H9 (cell line): ENCODE data around the gene MYCN. TPM values are rescaled to one million over a fixed set of nuclear protein-coding genes. Genes with fewer than 3 reads are reported as not detected.

Source experiments
- DNase-seq: peaks from one replicate; pipeline ENCODE4 v3.0.0-alpha.2; 2017
- H2AFZ ChIP-seq: one replicate; pipeline ENCODE4 v1.6.1; 2013; ENCODE audit warnings: mild to moderate bottlenecking, low read length, control low read depth, moderate library complexity
- H2AK5ac ChIP-seq: 2 replicates; pipeline ENCODE4 v1.6.1; 2013; ENCODE audit warnings: low read length, control low read depth, mixed read lengths; ENCODE audit not compliant: insufficient read length
- H2BK120ac ChIP-seq: one replicate; pipeline ENCODE4 v1.6.1; 2013; ENCODE audit warnings: low read depth, mild to moderate bottlenecking, low read length, control low read depth, inconsistent platforms; ENCODE audit not compliant: poor library complexity, severe bottlenecking
- H2BK12ac ChIP-seq: 2 replicates; pipeline ENCODE4 v1.6.1; 2013; ENCODE audit warnings: low read length, control low read depth, mixed read lengths, low read depth; ENCODE audit not compliant: insufficient read length
- H2BK15ac ChIP-seq: 2 replicates; pipeline ENCODE4 v1.6.1; 2013; ENCODE audit warnings: low read depth, low read length, control low read depth
- H2BK20ac ChIP-seq: one replicate; pipeline ENCODE4 v1.6.1; 2013; ENCODE audit warnings: low read depth, mild to moderate bottlenecking, low read length, control low read depth, inconsistent platforms; ENCODE audit not compliant: poor library complexity, severe bottlenecking
- H2BK5ac ChIP-seq: 2 replicates; pipeline ENCODE4 v1.6.1; 2013; ENCODE audit warnings: low read length, control low read depth, mixed read lengths; ENCODE audit not compliant: insufficient read length
- H3K14ac ChIP-seq: 2 replicates; pipeline ENCODE4 v1.6.1; 2013; ENCODE audit warnings: low read length, control low read depth; ENCODE audit not compliant: insufficient read depth
- H3K18ac ChIP-seq: 2 replicates; pipeline ENCODE4 v1.6.1; 2013; ENCODE audit warnings: low read depth, mild to moderate bottlenecking, mixed read lengths, low read length, control low read depth; ENCODE audit not compliant: insufficient read length
- H3K23ac ChIP-seq: 2 replicates; pipeline ENCODE4 v1.6.1; 2013; ENCODE audit warnings: low read length, control low read depth, mixed read lengths, low read depth; ENCODE audit not compliant: insufficient read length
- H3K23me2 ChIP-seq: 2 replicates; pipeline ENCODE4 v1.6.1; 2013; ENCODE audit warnings: low read depth, mild to moderate bottlenecking, mixed read lengths, low read length, control low read depth; ENCODE audit not compliant: insufficient read length, poor library complexity, severe bottlenecking
- H3K27ac ChIP-seq: 2 replicates; pipeline ENCODE4 v1.5.1; 2013; ENCODE audit warnings: low read length, control low read depth, mixed read lengths, low read depth; ENCODE audit not compliant: insufficient read length
- H3K27me3 ChIP-seq: 2 replicates; pipeline ENCODE4 v1.6.1; 2013; ENCODE audit warnings: low read length, control low read depth, inconsistent platforms; ENCODE audit not compliant: insufficient read depth
- H3K4ac ChIP-seq: 2 replicates; pipeline ENCODE4 v1.6.1; 2013; ENCODE audit warnings: low read depth, mild to moderate bottlenecking, control low read depth, inconsistent platforms, low read length, moderate library complexity
- H3K4me1 ChIP-seq: 2 replicates; pipeline ENCODE4 v1.6.1; 2013; ENCODE audit warnings: low read length, control low read depth, inconsistent platforms; ENCODE audit not compliant: insufficient read depth
- H3K4me2 ChIP-seq: 2 replicates; pipeline ENCODE4 v1.6.1; 2013; ENCODE audit warnings: low read length, control low read depth, mixed read lengths; ENCODE audit not compliant: insufficient read length, insufficient read depth
- H3K56ac ChIP-seq: 2 replicates; pipeline ENCODE4 v1.6.1; 2013; ENCODE audit warnings: low read depth, mild to moderate bottlenecking, mixed read lengths, low read length, control low read depth; ENCODE audit not compliant: insufficient read length
- H3K79me1 ChIP-seq: 2 replicates; pipeline ENCODE4 v1.6.1; 2013; ENCODE audit warnings: low read depth, mild to moderate bottlenecking, moderate library complexity, low read length, control low read depth, inconsistent platforms; ENCODE audit not compliant: insufficient read depth, poor library complexity, severe bottlenecking
- H3K79me2 ChIP-seq: 2 replicates; pipeline ENCODE4 v1.6.1; 2013; ENCODE audit warnings: low read length, control low read depth, inconsistent platforms; ENCODE audit not compliant: insufficient read depth
- H3K9ac ChIP-seq: 2 replicates; pipeline ENCODE4 v1.6.1; 2013; ENCODE audit warnings: low read length, control low read depth, mixed read lengths; ENCODE audit not compliant: insufficient read length; ENCODE audit errors: extremely low read depth
- H3K9me3 ChIP-seq: one replicate; pipeline ENCODE4 v1.6.1; 2013; ENCODE audit warnings: low read depth, low read length, inconsistent platforms; ENCODE audit not compliant: control insufficient read depth
- H3T11ph ChIP-seq: one replicate; pipeline ENCODE4 v1.6.1; 2013; ENCODE audit warnings: mild to moderate bottlenecking, low read length, control low read depth, inconsistent platforms
- H4K20me1 ChIP-seq: one replicate; pipeline ENCODE4 v1.6.1; 2013; ENCODE audit not compliant: control insufficient read depth, insufficient read length, insufficient read depth
- H4K5ac ChIP-seq: 2 replicates; pipeline ENCODE4 v1.6.1; 2013; ENCODE audit warnings: low read depth, mild to moderate bottlenecking, mixed read lengths, low read length, control low read depth; ENCODE audit not compliant: insufficient read length
- H4K8ac ChIP-seq: replicated peaks from 2 replicates; pipeline ENCODE4 v1.6.1; 2013; ENCODE audit warnings: low read length, control low read depth, mixed read lengths, low read depth; ENCODE audit not compliant: insufficient read length
- H4K91ac ChIP-seq: 2 replicates; pipeline ENCODE4 v1.6.1; 2013; ENCODE audit warnings: low read depth, mild to moderate bottlenecking, moderate library complexity, mixed read lengths, low read length, control low read depth; ENCODE audit not compliant: insufficient read length
- H3K27ac Mint-ChIP-seq, 3 experiments: 2 replicates in 2 of 3; 3 replicates in 1 of 3; pipeline ENCODE4 v1.8.0; 2020 to 2021; ENCODE audit warnings: mixed read lengths in 3 of 3, mild to moderate bottlenecking in 1 of 3, moderate library complexity in 1 of 3
- H3K27me3 Mint-ChIP-seq: 2 replicates; pipeline ENCODE4 v1.8.0; 2021; ENCODE audit warnings: low read depth, mild to moderate bottlenecking, moderate library complexity, mixed read lengths
- H3K36me3 Mint-ChIP-seq, 3 experiments: 2 replicates in 2 of 3; 3 replicates in 1 of 3; pipeline ENCODE4 v1.8.0; 2020 to 2021; ENCODE audit warnings: low read depth in 3 of 3, mixed read lengths in 3 of 3; ENCODE audit not compliant: insufficient read depth in 1 of 3
- H3K4me1 Mint-ChIP-seq, 2 experiments: 2 replicates each; pipeline ENCODE4 v1.8.0; 2020; ENCODE audit warnings: mixed read lengths in 2 of 2
- H3K4me3 Mint-ChIP-seq, 2 experiments: 2 replicates in 1 of 2; 3 replicates in 1 of 2; pipeline ENCODE4 v1.8.0; 2020 to 2021; ENCODE audit warnings: mild to moderate bottlenecking in 2 of 2, mixed read lengths in 2 of 2, moderate library complexity in 1 of 2
- H3K9me3 Mint-ChIP-seq, 2 experiments: 2 replicates in 1 of 2; 3 replicates in 1 of 2; pipeline ENCODE4 v1.8.0; 2020; ENCODE audit warnings: mild to moderate bottlenecking in 2 of 2, mixed read lengths in 2 of 2, moderate library complexity in 1 of 2
- CTCF ChIP-seq: fragments of 200-600 bp; sonication (generic); conservative IDR thresholded peaks from 3 replicates; pipeline ENCODE4 v1.8.0; 2021; ENCODE audit warnings: antibody characterized with exemption, mild to moderate bottlenecking
- WGBS: extraction: QIAGEN DNeasy Blood & Tissue Kit; methylation state at CpG from one replicate; pipeline ENCODE4 v1.1.7; 2013; ENCODE audit warnings: missing lambda C conversion rate, low lambda C conversion rate, mixed read lengths; ENCODE audit not compliant: insufficient read length; ENCODE audit errors: extremely low coverage; 5-methylcytosine and 5-hydroxymethylcytosine counted together
- total RNA-seq: library from RNA; stranded (reverse); gene quantifications from 2 replicates; pipeline ENCODE4 v1.2.1, GENCODE V29; 2021

The MYCN gene
- total RNA-seq, 1 experiment from 2014 or later: 100.0 TPM

GRCh38 chr2:15947431-15947830 is 7.1 kb downstream of the MYCN start:
- no peak overlapping the region for H2BK5ac ChIP-seq
- H3T11ph ChIP-seq: no peak overlapping the region
- peaks cover 28% of the 10 kb centered on the region for H3K79me2 ChIP-seq
- TF ChIP-seq CTCF: no peak
- H3K9ac ChIP-seq: no peak overlapping the region
- H3K9me3 Mint-ChIP-seq: peaks cover 3 to 6% of the 10 kb centered on the region in 2 experiments; a peak in 2 of 5 replicates
- H3K27ac Mint-ChIP-seq: peak overlapping the region in 1 of 3 experiments; percentile 89; a peak in 2 of 7 replicates
- H3K14ac ChIP-seq: no peak overlapping the region
- peaks cover 2% of the 10 kb centered on the region for H3K4me1 ChIP-seq
- H3K4me1 Mint-ChIP-seq: peaks cover 43 to 44% of the 10 kb centered on the region in 2 experiments
- H3K27me3 Mint-ChIP-seq: no peaks in the 10 kb centered on the region
- no peak overlapping the region for H2BK12ac ChIP-seq
- no peak overlapping the region for H4K8ac ChIP-seq
- peaks cover 8% of the 10 kb centered on the region for H3K23me2 ChIP-seq
- no peak overlapping the region for H3K4me2 ChIP-seq
- H4K5ac ChIP-seq: no peak overlapping the region
- H2BK120ac ChIP-seq: no peak overlapping the region
- no peak overlapping the region for H3K23ac ChIP-seq
- H3K9me3 ChIP-seq: no peaks in the 10 kb centered on the region
- no peak for DNase-seq
- peaks cover 3% of the 10 kb centered on the region for H3K79me1 ChIP-seq
- no peak overlapping the region for H2AK5ac ChIP-seq
- H3K27me3 ChIP-seq: no peaks in the 10 kb centered on the region
- peaks cover 49 to 60% (median 56%) of the 10 kb centered on the region in 3 experiments for H3K36me3 Mint-ChIP-seq
- H4K20me1 ChIP-seq: no peaks in the 10 kb centered on the region
- no peak overlapping the region for H4K91ac ChIP-seq
- no peak overlapping the region for H3K27ac ChIP-seq
- no CpG with 5 or more reads among the region's 2 CpGs for WGBS
- H3K18ac ChIP-seq: no peak overlapping the region
- H3K4ac ChIP-seq: no peak overlapping the region
- no peak overlapping the region for H3K56ac ChIP-seq
- H2BK15ac ChIP-seq: no peak overlapping the region
- no peak overlapping the region for H2BK20ac ChIP-seq
- peak overlapping the region in 1 of 2 experiments; percentile 6; a peak in 1 of 5 replicates for H3K4me3 Mint-ChIP-seq
- no peak overlapping the region for H2AFZ ChIP-seq
